A673 (cell line): ENCODE results near the gene NRDE2. TPM values are rescaled to one million over a fixed set of nuclear protein-coding genes. Genes with fewer than 3 reads are reported as not detected.

Experiments
- BruUV-seq: library from RNA; stranded (reverse); fragments of 400-500 nt; replicated peaks from 2 replicates; lab custom pipeline; 2021; lab: Mats Ljungman, UMichigan
- CTCF ChIA-PET: fragments of 300-600 bp; sonication (Branson Sonifier 250); formaldehyde crosslinking; loops from one replicate; lab custom pipeline; 2022; ENCODE audit warnings: antibody characterized with exemption; lab: Charles Lee
- POLR2A ChIA-PET: fragments of 300-600 bp; sonication (Branson Sonifier 250); formaldehyde crosslinking; loops from one replicate; lab custom pipeline; 2022; ENCODE audit warnings: antibody characterized with exemption; ENCODE audit not compliant: low non-redundant PET; lab: Charles Lee
- DNase-seq: peaks from one replicate; pipeline ENCODE4 v3.0.0-alpha.2; 2015; ENCODE audit warnings: low spot score
- H3K27ac ChIP-seq: fragments of 200-600 bp; sonication (generic); 2 replicates; pipeline ENCODE4 v1.5.1; 2016; ENCODE audit warnings: mixed run types, low read depth, mild to moderate bottlenecking, mixed read lengths, antibody characterized with exemption, low read length; ENCODE audit not compliant: poor library complexity, severe bottlenecking
- H3K27me3 ChIP-seq: fragments of 200-600 bp; sonication (generic); replicated peaks from 2 replicates; pipeline ENCODE4 v1.6.1; 2017; ENCODE audit warnings: mixed run types, low read depth, mild to moderate bottlenecking, mixed read lengths, antibody characterized with exemption, low read length; ENCODE audit not compliant: insufficient read depth, poor library complexity
- H3K36me3 ChIP-seq: fragments of 200-600 bp; sonication (generic); 2 replicates; pipeline ENCODE4 v1.6.1; 2016; ENCODE audit warnings: mixed run types, mild to moderate bottlenecking, mixed read lengths, antibody characterized with exemption, low read length; ENCODE audit not compliant: insufficient read depth, poor library complexity, severe bottlenecking
- H3K4me1 ChIP-seq: fragments of 200-600 bp; sonication (generic); 2 replicates; pipeline ENCODE4 v1.6.1; 2017; ENCODE audit warnings: mixed run types, mild to moderate bottlenecking, mixed read lengths, antibody characterized with exemption, low read length; ENCODE audit not compliant: insufficient read depth, poor library complexity, severe bottlenecking
- H3K4me3 ChIP-seq: fragments of 200-600 bp; sonication (generic); 2 replicates; pipeline ENCODE4 v1.5.1; 2016; ENCODE audit warnings: low read depth, mixed run types, mild to moderate bottlenecking, mixed read lengths, low read length; ENCODE audit not compliant: poor library complexity, severe bottlenecking
- H3K9me3 ChIP-seq: fragments of 200-600 bp; sonication (generic); 2 replicates; pipeline ENCODE4 v1.6.1; 2016; ENCODE audit warnings: mixed run types, low read depth, mild to moderate bottlenecking, mixed read lengths, antibody characterized with exemption, low read length; ENCODE audit not compliant: poor library complexity, severe bottlenecking
- EZH2 ChIP-seq: fragments of 200-600 bp; sonication (generic); IDR thresholded peaks from 2 replicates; pipeline ENCODE4 v1.6.1; 2017; ENCODE audit warnings: borderline replicate concordance, low read depth, mild to moderate bottlenecking, mixed read lengths, antibody characterized with exemption, low read length; ENCODE audit not compliant: poor library complexity, severe bottlenecking
- intact Hi-C: fragments of 100-400 bp; cut with micrococcal nuclease; formaldehyde crosslinking; loops from one replicate; pipeline ENCODE4 v1.10.0; 2022; ENCODE audit not compliant: unreplicated experiment
- total RNA-seq: library from RNA; stranded (reverse); gene quantifications from 2 replicates; pipeline ENCODE4 v1.2.3, GENCODE V29; 2021
- TF ChIP-seq, protein P1 (sequence below): fragments of 300-800, 200-600 bp; sonication (generic); conservative IDR thresholded peaks from 2 replicates; pipeline ENCODE4 v1.5.1; 2017; ENCODE audit warnings: low read depth, mild to moderate bottlenecking, antibody characterized with exemption, low read length, moderate library complexity, mixed read lengths

NRDE2 gene
- total RNA-seq, 1 experiment from 2014 or later, result 19.7 TPM

GRCh38 chr14:90348270-90348669 is 16.5 kb upstream of the NRDE2 start:
- H3K27ac ChIP-seq, result no peak overlapping the region
- CTCF ChIA-PET, result no interaction called here
- H3K27me3 ChIP-seq, result no peaks in the 10 kb centered on the region
- no peaks in the 10 kb centered on the region for H3K9me3 ChIP-seq
- intact Hi-C loops, result no loop called here
- H3K36me3 ChIP-seq, result no peaks in the 10 kb centered on the region
- no peaks in the 10 kb centered on the region for H3K4me1 ChIP-seq
- POLR2A ChIA-PET, result no interaction called here
- no TSS peak for BruUV-seq
- DNase-seq, result no peak
- no peak overlapping the region for H3K4me3 ChIP-seq
- TF ChIP-seq, protein P1, sequence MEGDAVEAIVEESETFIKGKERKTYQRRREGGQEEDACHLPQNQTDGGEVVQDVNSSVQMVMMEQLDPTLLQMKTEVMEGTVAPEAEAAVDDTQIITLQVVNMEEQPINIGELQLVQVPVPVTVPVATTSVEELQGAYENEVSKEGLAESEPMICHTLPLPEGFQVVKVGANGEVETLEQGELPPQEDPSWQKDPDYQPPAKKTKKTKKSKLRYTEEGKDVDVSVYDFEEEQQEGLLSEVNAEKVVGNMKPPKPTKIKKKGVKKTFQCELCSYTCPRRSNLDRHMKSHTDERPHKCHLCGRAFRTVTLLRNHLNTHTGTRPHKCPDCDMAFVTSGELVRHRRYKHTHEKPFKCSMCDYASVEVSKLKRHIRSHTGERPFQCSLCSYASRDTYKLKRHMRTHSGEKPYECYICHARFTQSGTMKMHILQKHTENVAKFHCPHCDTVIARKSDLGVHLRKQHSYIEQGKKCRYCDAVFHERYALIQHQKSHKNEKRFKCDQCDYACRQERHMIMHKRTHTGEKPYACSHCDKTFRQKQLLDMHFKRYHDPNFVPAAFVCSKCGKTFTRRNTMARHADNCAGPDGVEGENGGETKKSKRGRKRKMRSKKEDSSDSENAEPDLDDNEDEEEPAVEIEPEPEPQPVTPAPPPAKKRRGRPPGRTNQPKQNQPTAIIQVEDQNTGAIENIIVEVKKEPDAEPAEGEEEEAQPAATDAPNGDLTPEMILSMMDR, result no peak
- TF ChIP-seq EZH2, result no peak

GRCh38 chr14:90345239-90345557 is 13.5 kb upstream of the NRDE2 start:
- Histone ChIP-seq H3K27me3 (no peaks in the 10 kb centered on the region), H3K36me3 (no peaks in the 10 kb centered on the region), H3K4me1 (no peaks in the 10 kb centered on the region), H3K9me3 (no peaks in the 10 kb centered on the region), H3K4me3 (no peak overlapping the region), H3K27ac (no peak overlapping the region)
- ChIA-PET CTCF (no interaction called here), POLR2A (no interaction called here)
- DNase-seq, result no peak
- TF ChIP-seq, protein P1, result no peak
- no peak for TF ChIP-seq EZH2
- intact Hi-C loops, result no loop called here
- no TSS peak for BruUV-seq

DNA sequence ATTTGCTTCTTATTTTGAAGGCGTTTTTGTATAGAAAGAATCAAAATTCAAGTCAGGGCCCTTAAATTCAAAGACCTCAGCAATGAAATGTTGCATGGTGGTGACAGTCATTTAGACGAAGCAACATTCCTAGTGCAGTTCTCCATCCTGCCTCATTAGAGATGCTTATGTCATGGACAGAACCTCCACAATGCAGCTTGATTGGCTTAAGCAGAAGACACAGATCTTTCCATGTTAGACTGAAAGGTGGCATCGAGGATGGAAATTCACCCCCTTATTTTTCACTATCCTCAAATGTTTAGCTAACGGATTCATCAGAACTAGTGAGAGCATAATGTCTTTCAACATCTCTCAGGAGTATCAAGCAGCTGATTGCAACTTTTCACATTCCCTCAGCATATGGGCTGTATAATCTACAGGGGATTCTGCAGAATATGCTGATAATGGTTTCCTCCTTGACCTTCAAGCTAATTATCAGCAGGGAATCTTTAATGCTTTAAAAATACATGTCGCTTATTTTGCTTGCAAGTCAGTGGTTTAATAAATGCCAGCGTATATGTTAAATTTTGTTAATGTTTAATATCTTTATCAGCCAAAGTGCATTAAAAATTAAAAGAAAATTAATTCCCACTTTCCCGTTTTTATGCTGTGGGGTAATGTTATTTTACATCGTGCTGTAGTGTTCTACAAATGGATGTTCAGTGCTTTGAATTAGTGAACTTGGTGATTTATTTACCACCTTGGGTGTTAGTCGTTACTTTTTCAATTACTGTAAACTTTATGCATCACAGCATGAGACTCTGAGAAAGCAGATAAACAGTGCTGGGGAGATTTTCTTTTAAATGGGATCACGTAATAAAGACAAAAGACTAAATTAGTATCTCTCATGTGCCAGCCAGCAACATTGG is 12.8 kb upstream of the NRDE2 start:
- H3K27me3 ChIP-seq, result no peaks in the 10 kb centered on the region
- BruUV-seq, result no TSS peak
- ChIA-PET CTCF (no interaction called here), POLR2A (no interaction called here)
- intact Hi-C loops, result no loop called here
- H3K4me1 ChIP-seq, result no peaks in the 10 kb centered on the region
- TF ChIP-seq, protein P1, result no peak
- no peak for TF ChIP-seq EZH2
- DNase-seq, result peak; percentile 22
- no peak overlapping the region for H3K27ac ChIP-seq
- H3K36me3 ChIP-seq, result no peaks in the 10 kb centered on the region
- no peak overlapping the region for H3K4me3 ChIP-seq
- H3K9me3 ChIP-seq, result no peaks in the 10 kb centered on the region
